ENCODE results near the gene MAPK8.
A peak's percentile ranks its signal among the peaks of the same experiment; 100 is the strongest.

MAPK8 gene

DNA sequence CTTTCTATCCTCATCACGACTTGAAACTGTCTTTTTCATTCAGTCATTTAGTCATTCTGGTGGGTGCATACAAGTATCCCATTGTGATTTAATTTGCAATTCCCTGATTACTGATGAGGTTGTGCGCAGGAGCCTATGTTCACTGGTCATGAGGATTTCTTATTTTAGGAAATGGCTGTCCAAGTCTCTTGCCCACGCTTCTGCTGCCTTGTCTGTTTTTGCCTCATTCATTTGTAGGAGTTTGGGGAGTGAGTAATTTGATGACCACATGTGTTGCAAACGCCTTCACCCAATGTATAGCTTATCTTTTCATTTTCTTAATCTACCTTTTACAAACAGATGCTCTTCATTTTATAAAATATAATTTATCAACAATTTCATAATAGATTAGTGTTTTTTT is 171.1 kb downstream of the MAPK8 start:
- DNase-seq (ENCODE audit: low spot score): no peak

- DNase-seq (ENCODE audit: low spot score): no peak
Observed at GRCh38 chr10:48478469-48478868, 172.0 kb downstream of the MAPK8 start.

DNA sequence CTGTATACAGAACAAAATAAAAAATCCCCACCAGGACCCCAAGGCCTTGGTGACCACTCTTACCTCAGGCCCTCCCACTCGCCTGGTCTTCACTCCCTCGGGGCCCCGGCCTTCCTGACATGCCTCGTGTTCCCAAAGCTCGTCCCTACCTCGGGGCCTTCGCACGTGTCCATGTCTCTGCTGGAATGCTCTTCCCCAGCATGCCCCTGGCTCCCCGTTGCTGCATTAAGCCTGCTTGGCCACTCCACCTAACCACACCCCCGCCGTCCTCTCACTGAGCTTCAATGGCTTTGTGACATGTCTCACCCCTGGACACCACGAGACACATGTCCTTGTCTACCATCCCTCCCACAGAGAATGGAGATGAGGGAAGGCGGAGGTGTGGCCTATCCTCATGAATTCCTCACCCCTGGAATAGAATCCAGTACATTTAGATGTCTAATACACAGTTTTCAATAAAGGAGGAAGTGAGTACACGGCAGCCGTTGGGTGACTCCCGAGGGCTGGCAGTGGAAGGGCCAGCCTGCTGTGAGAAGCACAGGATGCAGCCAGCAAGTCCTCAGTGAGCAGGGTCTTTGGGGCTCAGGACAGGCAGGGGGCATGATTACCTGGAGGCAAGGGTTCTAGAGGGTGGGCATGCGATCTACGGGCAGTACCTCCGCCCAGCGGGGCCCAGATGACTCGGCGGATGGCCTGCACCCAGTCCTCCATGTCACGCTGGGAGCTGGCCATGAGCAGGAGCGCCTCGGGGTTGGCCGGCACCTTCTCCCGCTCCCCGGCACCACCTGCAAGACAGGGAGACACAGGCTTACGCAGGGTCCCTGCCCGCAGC is 172.7 kb downstream of the MAPK8 start:
- DNase-seq (ENCODE audit: low spot score): no peak

DNA sequence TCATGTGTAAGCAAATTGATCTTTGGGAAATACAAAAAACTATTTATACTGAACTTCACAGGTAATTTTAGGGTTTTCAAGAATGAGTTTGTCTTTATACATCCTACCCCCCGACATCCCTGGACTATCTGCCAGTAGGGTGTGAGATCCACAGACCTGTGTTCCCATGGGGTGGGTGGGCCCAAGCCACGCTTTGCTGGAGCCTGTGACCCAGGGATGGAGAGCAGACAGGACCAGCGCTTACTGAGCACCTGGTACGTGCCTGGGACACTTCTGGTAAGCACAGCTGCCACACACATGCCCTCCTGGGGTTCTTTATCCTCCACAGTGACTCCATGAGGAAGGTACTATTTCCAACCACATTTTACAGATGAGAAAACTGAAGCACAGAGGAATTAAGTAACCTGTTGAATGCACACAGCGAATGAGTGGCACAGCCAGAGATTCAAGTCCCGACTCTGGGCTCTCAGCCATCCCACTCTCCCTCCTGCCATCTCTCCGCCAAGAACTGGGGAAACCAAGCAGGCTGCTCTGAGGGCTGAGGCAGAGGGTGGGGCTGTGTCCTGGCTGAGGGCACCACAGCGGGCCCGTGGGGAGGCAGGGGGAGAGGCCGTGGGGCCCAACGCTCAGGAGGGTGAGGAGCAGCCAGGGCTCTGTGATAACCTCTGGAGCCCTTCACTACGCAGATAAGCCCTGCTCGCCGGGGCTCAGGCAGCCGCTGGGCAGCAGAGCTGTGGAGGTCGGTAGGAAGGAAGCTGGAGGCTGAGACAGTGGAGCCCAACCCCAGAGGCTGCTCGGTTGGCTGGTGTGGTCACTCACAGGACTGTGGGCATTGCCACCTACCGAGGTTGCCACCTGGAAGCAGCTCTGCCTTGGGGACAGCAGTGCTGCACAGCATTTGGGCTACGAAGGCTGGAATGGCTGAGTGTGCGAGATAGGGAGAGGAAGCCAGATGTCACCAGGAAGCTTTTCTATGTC is 174.2 kb downstream of the MAPK8 start:
- peak; percentile 45 for DNase-seq (ENCODE audit: low spot score)

DNA sequence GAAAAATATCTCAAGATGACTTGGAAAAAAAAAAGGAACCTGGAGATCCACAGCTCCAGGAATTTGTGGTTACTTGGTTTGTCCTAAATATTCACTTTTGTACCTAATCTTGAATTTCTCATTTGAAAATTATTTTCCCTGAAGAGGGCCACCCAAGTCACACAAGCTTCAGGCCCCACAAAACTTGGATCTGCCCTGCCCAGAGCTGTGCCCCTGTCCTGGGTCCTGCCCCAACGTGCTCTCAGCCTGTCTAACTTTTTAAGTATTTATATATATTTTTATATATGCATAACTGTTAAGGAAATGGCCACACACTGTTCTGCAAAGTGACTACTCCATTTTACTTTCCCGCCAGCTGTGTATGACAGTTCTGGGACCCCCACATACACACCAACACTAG is 174.9 kb downstream of the MAPK8 start:
- DNase-seq (ENCODE audit: low spot score): no peak

DNA sequence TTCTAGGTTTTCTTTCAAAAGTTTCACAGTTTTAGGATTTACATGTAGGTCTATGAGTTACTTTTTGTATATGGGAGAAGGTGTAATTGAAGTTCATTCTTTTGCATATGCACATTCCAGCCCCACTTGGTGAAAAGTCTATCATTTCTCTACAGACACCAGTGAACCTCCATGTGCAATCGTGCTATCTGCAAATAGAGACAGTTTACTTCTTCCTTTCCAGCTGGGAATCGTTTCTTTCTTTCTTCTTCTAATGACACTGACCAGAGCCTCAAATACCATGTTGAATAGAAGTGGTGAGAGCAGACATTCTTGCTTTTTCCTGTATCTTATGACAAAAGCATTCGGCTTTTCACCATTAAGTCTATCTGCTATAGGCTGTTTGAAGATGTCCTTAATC is 175.7 kb downstream of the MAPK8 start:
- DNase-seq (ENCODE audit: low spot score): no peak

- DNase-seq (ENCODE audit: low spot score): no peak
Observed at GRCh38 chr10:48484911-48485310, 178.4 kb downstream of the MAPK8 start.

DNA sequence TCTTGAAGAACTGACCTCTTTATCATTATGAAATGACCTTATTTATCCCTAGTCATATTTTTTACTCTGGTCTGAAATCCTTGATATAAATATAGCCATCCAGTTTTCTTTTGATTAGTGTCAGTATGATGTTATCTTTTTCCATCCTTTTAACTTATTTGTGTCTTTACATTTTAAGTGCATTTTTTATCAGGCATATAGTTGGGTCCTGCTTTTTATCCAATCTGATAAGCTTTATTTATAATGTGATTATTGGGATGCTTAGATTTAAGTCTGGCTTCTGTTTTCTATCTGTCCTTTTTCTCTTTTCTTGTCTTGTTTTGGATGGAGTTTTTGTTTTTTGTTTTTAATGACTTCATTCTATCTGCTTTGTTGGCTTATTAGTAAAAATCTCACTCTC is 179.2 kb downstream of the MAPK8 start:
- DNase-seq (ENCODE audit: low spot score): no peak

DNA sequence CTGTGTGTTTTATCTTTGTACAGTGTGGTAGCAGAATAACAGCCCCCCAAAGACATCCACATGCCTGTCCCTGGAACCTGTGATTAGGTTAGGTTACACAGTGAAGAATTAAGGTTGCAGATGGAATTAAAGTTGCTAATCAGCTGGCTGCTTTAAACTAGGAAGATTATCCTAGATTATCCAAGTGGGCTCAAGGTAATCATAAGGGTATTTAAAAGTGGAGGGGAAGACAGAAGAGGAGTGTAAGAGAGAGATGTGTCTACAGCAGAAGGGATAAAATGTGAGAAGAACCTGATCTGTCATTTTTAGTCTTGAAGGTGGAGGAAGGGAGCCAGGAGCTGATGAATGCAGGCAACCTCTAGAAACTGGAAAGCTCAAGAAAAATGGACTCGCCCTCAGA is 180.8 kb downstream of the MAPK8 start:
- DNase-seq (ENCODE audit: low spot score): no peak

Measured in HuH-7.5 (cell line).